Prostate gland (tissue), 2 donors: ENCODE results near the gene SUMF1. TPM values are rescaled to one million over a fixed set of nuclear protein-coding genes. Genes with fewer than 3 reads are reported as not detected.
"Not testable (repeated sequence)": the region's sequence is repeated elsewhere in the genome, so short reads cannot be mapped to it uniquely, and the experiment has no call there.

Experiments used
- DNase-seq: peaks from one replicate; pipeline ENCODE4 v3.0.0-alpha.2; 2019; ENCODE audit warnings: low spot score
- H3K27ac ChIP-seq, 2 donors: fragments of 200-600 bp; sonication (generic); 2 replicates each; pipeline ENCODE4 v1.5.1; 2017 to 2019
- H3K27me3 ChIP-seq: fragments of 200-600 bp; sonication (generic); replicated peaks from 2 replicates; pipeline ENCODE4 v1.5.1; 2019; ENCODE audit not compliant: insufficient read depth
- H3K36me3 ChIP-seq, 2 donors: fragments of 200-600 bp; sonication (generic); 1 replicate in 1 of 2; 2 replicates in 1 of 2; pipeline versions ENCODE4 v1.5.1 to v1.8.1; 2017 to 2019
- H3K4me1 ChIP-seq: fragments of 200-600 bp; sonication (generic); replicated peaks from 2 replicates; pipeline ENCODE4 v1.5.1; 2019
- H3K4me3 ChIP-seq, 2 donors: fragments of 200-600 bp; sonication (generic); 2 replicates each; pipeline ENCODE4 v1.5.1; 2017 to 2019
- H3K9me3 ChIP-seq: fragments of 200-600 bp; sonication (generic); 2 replicates; pipeline ENCODE4 v1.5.1; 2017
- CTCF ChIP-seq, 4 experiments: fragments of 200-600 bp in 2 of 4; fragments of 450-650 bp in 2 of 4; sonication (generic) in 2 of 4; IDR thresholded peaks; 1 replicate in 3 of 4; 2 replicates in 1 of 4; pipeline ENCODE4 v1.5.1; 2016 to 2019; ENCODE audit warnings: antibody characterized with exemption in 4 of 4, mild to moderate bottlenecking in 2 of 4, moderate library complexity in 2 of 4
- POLR2A ChIP-seq: fragments of 450-650 bp; IDR thresholded peaks from one replicate; pipeline ENCODE4 v1.6.1; 2016; ENCODE audit warnings: antibody characterized with exemption, mild to moderate bottlenecking
- POLR2AphosphoS5 ChIP-seq: sonication (generic); formaldehyde crosslinking; IDR thresholded peaks from one replicate; pipeline ENCODE4 v1.6.1; 2017; ENCODE audit warnings: antibody characterized with exemption
- WGBS: methylation state at CpG from one replicate; pipeline ENCODE4 v1.1.5; 2018; 5-methylcytosine and 5-hydroxymethylcytosine counted together
- intact Hi-C: fragments of 100-400 bp; cut with DNase I; formaldehyde crosslinking; loops from one replicate; pipeline ENCODE4 v1.14.2; 2022
- total RNA-seq, 2 donors: library from RNA; depleted of rRNA; stranded (reverse); fragments of >200 nt; gene quantifications; one replicate each; pipeline ENCODE4 v1.1.0, GENCODE V29; 2016

The SUMF1 gene
- total RNA-seq, 2 donors from 2014 or later, result 58.5 to 59.1 TPM

GRCh38 chr3:4334548-4334947 lies 132.5 kb downstream of the SUMF1 start:
- Histone ChIP-seq H3K4me1 (no peaks in the 10 kb centered on the region), H3K27ac (no peak overlapping the region), H3K36me3 (no peaks in the 10 kb centered on the region), H3K4me3 (no peak overlapping the region), H3K9me3 (no peaks in the 10 kb centered on the region), H3K27me3 (no peaks in the 10 kb centered on the region)
- no peak for DNase-seq
- WGBS, result 27% methylated on average over 1 of the region's 1 CpG
- intact Hi-C loops, result no loop called here
- TF ChIP-seq POLR2AphosphoS5, result no peak
- no peak for TF ChIP-seq POLR2A
- no peak for TF ChIP-seq CTCF (IDR thresholded peaks at IDR 0.05)

- H3K36me3 ChIP-seq, result no peaks in the 10 kb centered on the region
- intact Hi-C loops, result no loop called here
- H3K9me3 ChIP-seq, result no peaks in the 10 kb centered on the region
- no peak overlapping the region for H3K27ac ChIP-seq
- H3K4me3 ChIP-seq, result no peak overlapping the region
- TF ChIP-seq POLR2AphosphoS5 (no peak), POLR2A (no peak), CTCF (IDR thresholded peaks at IDR 0.05) (no peak)
- no peaks in the 10 kb centered on the region for H3K27me3 ChIP-seq
- 95% methylated on average over 3 of the region's 3 CpGs for WGBS
- DNase-seq, result no peak
- no peaks in the 10 kb centered on the region for H3K4me1 ChIP-seq
These were observed 134.1 kb downstream of the SUMF1 start for GRCh38 chr3:4332991-4333390.

GRCh38 chr3:4332574-4332973 lies 134.5 kb downstream of the SUMF1 start:
- Histone ChIP-seq H3K4me3 (no peak overlapping the region), H3K27ac (no peak overlapping the region), H3K4me1 (no peaks in the 10 kb centered on the region), H3K9me3 (no peaks in the 10 kb centered on the region), H3K36me3 (no peaks in the 10 kb centered on the region), H3K27me3 (no peaks in the 10 kb centered on the region)
- intact Hi-C loops, result no loop called here
- no peak for TF ChIP-seq CTCF (IDR thresholded peaks at IDR 0.05)
- TF ChIP-seq POLR2A, result no peak
- no peak for TF ChIP-seq POLR2AphosphoS5
- no peak for DNase-seq
- WGBS, result 93% methylated on average over 3 of the region's 3 CpGs

GRCh38 chr3:4332111-4332510 lies 135.0 kb downstream of the SUMF1 start:
- Histone ChIP-seq H3K4me3 (no peak overlapping the region), H3K4me1 (no peaks in the 10 kb centered on the region), H3K27me3 (no peaks in the 10 kb centered on the region), H3K36me3 (no peaks in the 10 kb centered on the region), H3K9me3 (no peaks in the 10 kb centered on the region), H3K27ac (no peak overlapping the region)
- no peak for TF ChIP-seq POLR2A
- TF ChIP-seq POLR2AphosphoS5, result no peak
- no peak for TF ChIP-seq CTCF (IDR thresholded peaks at IDR 0.05)
- intact Hi-C loops, result no loop called here
- WGBS, result 93% methylated on average over 1 of the region's 1 CpG
- DNase-seq, result no peak

- H3K9me3 ChIP-seq, H3K27me3 ChIP-seq, H3K27ac ChIP-seq, H3K4me1 ChIP-seq, DNase-seq, H3K4me3 ChIP-seq, H3K36me3 ChIP-seq, intact Hi-C loops: not testable (repeated sequence)
These were observed 137.3 kb downstream of the SUMF1 start for GRCh38 chr3:4329806-4330205.
